ENCODE data around the gene STX18. TPM values are rescaled to one million over a fixed set of nuclear protein-coding genes. Genes with fewer than 3 reads are reported as not detected.

The STX18 gene
- total RNA-seq, 1 experiment from 2014 or later = 18.5 TPM

DNA sequence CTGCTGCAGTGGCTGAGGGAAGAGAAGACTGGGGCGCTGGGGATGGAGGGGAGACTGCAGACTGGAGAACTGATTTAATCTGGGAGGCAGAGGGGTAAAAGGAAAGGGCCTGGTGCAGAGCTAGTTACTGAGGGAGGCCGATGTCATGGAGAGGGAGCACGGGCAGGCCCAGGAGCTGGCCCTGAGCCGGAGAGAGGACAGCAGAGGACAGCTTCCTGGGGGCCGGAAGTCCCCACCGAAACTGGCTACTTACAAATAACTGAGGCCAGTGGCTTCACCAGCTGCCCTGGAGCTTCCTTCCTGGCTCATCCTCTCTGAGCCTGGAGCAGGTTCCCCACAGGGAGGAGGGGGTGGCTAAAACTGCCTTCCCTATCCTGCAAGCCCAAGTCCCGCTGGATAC, 128.0 kb downstream of the STX18 start (continued):
- TF ChIP-seq POLR2AphosphoS5 (IDR thresholded peaks at IDR 0.05; ENCODE audit: low read depth, low read length) = no peak
- no peak for TF ChIP-seq ATF3 (IDR thresholded peaks at IDR 0.05)
- TF ChIP-seq YY1 (IDR thresholded peaks at IDR 0.05; ENCODE audit: extremely low read depth, insufficient replicate concordance, low read depth, low read length) = no peak
- no peak for TF ChIP-seq CBX3 (IDR thresholded peaks at IDR 0.05; ENCODE audit: low read depth)
- TF ChIP-seq EZH2 (IDR thresholded peaks at IDR 0.05) = no peak
- TF ChIP-seq ZNF274 (IDR thresholded peaks at IDR 0.05; ENCODE audit: low read depth, low read length) = no peak
- TF ChIP-seq SP1 (IDR thresholded peaks at IDR 0.05; ENCODE audit: low read depth) = no peak
- no peak for TF ChIP-seq SIN3A (IDR thresholded peaks at IDR 0.05; ENCODE audit: low read depth)
- TF ChIP-seq FOSL1 (IDR thresholded peaks at IDR 0.05; ENCODE audit: low read depth) = no peak

- no peak overlapping the region for H3K4me2 ChIP-seq (ENCODE audit: low read length)
- no peak for ATAC-seq
- no peaks in the 10 kb centered on the region for H3K36me3 ChIP-seq (ENCODE audit: control insufficient read depth in 1 of 2, insufficient read depth in 2 of 2, low read length in 2 of 2)
- BruUV-seq (replicated peaks) = no TSS peak
- H3K4me3 ChIP-seq (replicated peaks in 1 of 2; ENCODE audit: low read depth in 1 of 2, low read length in 2 of 2) = no peak overlapping the region
- ChIA-PET POLR2A (no interaction called here), RAD21 (ENCODE audit: low non-redundant PET in 1 of 2, low total read pairs in 2 of 2, uncharacterized antibody in 2 of 2, unreplicated experiment in 2 of 2) (no interaction called here), CTCF (no interaction called here)
- no peaks in the 10 kb centered on the region for H3K27me3 ChIP-seq (ENCODE audit: insufficient read depth, low read length)
- no peak overlapping the region for H3K27ac ChIP-seq (ENCODE audit: low read depth, low read length)
- no peak for DNase-seq (ENCODE audit: low read depth, low spot score)
- H3K9me3 ChIP-seq (ENCODE audit: control insufficient read depth in 1 of 2, insufficient read depth in 1 of 2, low read depth in 1 of 2, low read length in 2 of 2) = no peaks in the 10 kb centered on the region
- H3K9ac ChIP-seq (ENCODE audit: low read length) = no peak overlapping the region
- H3K79me2 ChIP-seq (ENCODE audit: insufficient read depth, low read length) = no peaks in the 10 kb centered on the region
- TF ChIP-seq POLR2A (IDR thresholded peaks at IDR 0.05; ENCODE audit: borderline replicate concordance, extremely low read depth, insufficient read depth, insufficient read length) (no peak), JUND (IDR thresholded peaks at IDR 0.05) (no peak), EZH2phosphoT487 (IDR thresholded peaks at IDR 0.05; ENCODE audit: borderline replicate concordance) (no peak), POLR2AphosphoS5 (IDR thresholded peaks at IDR 0.05; ENCODE audit: low read depth, low read length) (no peak), ZFX (IDR thresholded peaks at IDR 0.05) (no peak)
- TF ChIP-seq, protein P1, sequence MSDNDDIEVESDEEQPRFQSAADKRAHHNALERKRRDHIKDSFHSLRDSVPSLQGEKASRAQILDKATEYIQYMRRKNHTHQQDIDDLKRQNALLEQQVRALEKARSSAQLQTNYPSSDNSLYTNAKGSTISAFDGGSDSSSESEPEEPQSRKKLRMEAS (IDR thresholded peaks at IDR 0.05) = no peak
- TF ChIP-seq, protein P2, sequence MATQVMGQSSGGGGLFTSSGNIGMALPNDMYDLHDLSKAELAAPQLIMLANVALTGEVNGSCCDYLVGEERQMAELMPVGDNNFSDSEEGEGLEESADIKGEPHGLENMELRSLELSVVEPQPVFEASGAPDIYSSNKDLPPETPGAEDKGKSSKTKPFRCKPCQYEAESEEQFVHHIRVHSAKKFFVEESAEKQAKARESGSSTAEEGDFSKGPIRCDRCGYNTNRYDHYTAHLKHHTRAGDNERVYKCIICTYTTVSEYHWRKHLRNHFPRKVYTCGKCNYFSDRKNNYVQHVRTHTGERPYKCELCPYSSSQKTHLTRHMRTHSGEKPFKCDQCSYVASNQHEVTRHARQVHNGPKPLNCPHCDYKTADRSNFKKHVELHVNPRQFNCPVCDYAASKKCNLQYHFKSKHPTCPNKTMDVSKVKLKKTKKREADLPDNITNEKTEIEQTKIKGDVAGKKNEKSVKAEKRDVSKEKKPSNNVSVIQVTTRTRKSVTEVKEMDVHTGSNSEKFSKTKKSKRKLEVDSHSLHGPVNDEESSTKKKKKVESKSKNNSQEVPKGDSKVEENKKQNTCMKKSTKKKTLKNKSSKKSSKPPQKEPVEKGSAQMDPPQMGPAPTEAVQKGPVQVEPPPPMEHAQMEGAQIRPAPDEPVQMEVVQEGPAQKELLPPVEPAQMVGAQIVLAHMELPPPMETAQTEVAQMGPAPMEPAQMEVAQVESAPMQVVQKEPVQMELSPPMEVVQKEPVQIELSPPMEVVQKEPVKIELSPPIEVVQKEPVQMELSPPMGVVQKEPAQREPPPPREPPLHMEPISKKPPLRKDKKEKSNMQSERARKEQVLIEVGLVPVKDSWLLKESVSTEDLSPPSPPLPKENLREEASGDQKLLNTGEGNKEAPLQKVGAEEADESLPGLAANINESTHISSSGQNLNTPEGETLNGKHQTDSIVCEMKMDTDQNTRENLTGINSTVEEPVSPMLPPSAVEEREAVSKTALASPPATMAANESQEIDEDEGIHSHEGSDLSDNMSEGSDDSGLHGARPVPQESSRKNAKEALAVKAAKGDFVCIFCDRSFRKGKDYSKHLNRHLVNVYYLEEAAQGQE (IDR thresholded peaks at IDR 0.05; ENCODE audit: low read depth) = no peak
- H4K20me1 ChIP-seq (ENCODE audit: insufficient read depth) = no peaks in the 10 kb centered on the region
- no peaks in the 10 kb centered on the region for H3K9me2 ChIP-seq (ENCODE audit: insufficient read depth)
- no peak overlapping the region for H2AFZ ChIP-seq (ENCODE audit: low read depth, low read length, poor library complexity, severe bottlenecking)
- intact Hi-C loops (cut with micrococcal nuclease) = no loop called here
- H3K4me1 ChIP-seq (ENCODE audit: control insufficient read depth in 1 of 2, insufficient read depth in 2 of 2, low read length in 2 of 2) = peaks cover 7 to 9% of the 10 kb centered on the region in 2 experiments
Observed at GRCh38 chr4:4413373-4413725, 128.5 kb downstream of the STX18 start.
